ENCODE results near the gene DENND5B. TPM values are rescaled to one million over a fixed set of nuclear protein-coding genes. Genes with fewer than 3 reads are reported as not detected.

The DENND5B gene
- total and polyA plus RNA-seq, 12 donors: 5.2 to 60.8 (median 45.3) TPM

GRCh38 chr12:31488737-31489338 is 102.1 kb downstream of the DENND5B start:
- Histone ChIP-seq H3K27ac (no peak overlapping the region), H3K4me1 (peaks cover 0 to 28% (median 17%) of the 10 kb centered on the region in 9 donors), H3K9me3 (no peaks in the 10 kb centered on the region), H3K36me3 (peaks cover 0 to 28% (median 0%) of the 10 kb centered on the region in 9 donors), H3K27me3 (no peaks in the 10 kb centered on the region), H3K4me3 (no peak overlapping the region)
- DNase-seq: no peak
- ATAC-seq: no peak
- TF ChIP-seq CTCF (IDR thresholded peaks at IDR 0.05): no peak
- intact Hi-C loops (cut with DNase I): loop anchor here in 1 of 10 donors (10.0 kb wide), 1 partner anchor 86 kb away; no protein-coding TSS in a partner anchor
- WGBS, 2 donors: 78 to 80% methylated on average over 4 of the region's 4 CpGs

- Histone ChIP-seq H3K36me3 (peaks cover 0 to 28% (median 0%) of the 10 kb centered on the region in 9 donors), H3K9me3 (no peaks in the 10 kb centered on the region), H3K27ac (peak overlapping the region in 1 of 10 donors; percentile 29), H3K4me1 (peaks cover 0 to 20% (median 0%) of the 10 kb centered on the region in 9 donors), H3K27me3 (no peaks in the 10 kb centered on the region), H3K4me3 (no peak overlapping the region)
- ATAC-seq (peak in 7 of 8 donors; percentile 45 to 78 (median 65)), DNase-seq (no peak)
- intact Hi-C loops (cut with DNase I): loop anchor here in 1 of 10 donors (10.0 kb wide), 1 partner anchor 89 kb away; no protein-coding TSS in a partner anchor
- no peak for TF ChIP-seq CTCF (IDR thresholded peaks at IDR 0.05)
Measured at GRCh38 chr12:31485571-31485970, 105.4 kb downstream of the DENND5B start.

- DNase-seq: no peak
- H3K9me3 ChIP-seq: no peaks in the 10 kb centered on the region
- 86 to 87% methylated on average over 3 of the region's 3 CpGs for WGBS, 2 donors
- H3K27ac ChIP-seq: no peak overlapping the region
- H3K4me3 ChIP-seq: no peak overlapping the region
- no peak for TF ChIP-seq CTCF (IDR thresholded peaks at IDR 0.05)
- peaks cover 0 to 32% (median 0%) of the 10 kb centered on the region in 9 donors for H3K36me3 ChIP-seq
- ATAC-seq: peak in 1 of 8 donors; percentile 50
- peaks cover 0 to 37% (median 7%) of the 10 kb centered on the region in 9 donors for H3K4me1 ChIP-seq
- H3K27me3 ChIP-seq: no peaks in the 10 kb centered on the region
- intact Hi-C loops (cut with DNase I): loop anchor here in 1 of 10 donors (10.0 kb wide), 1 partner anchor 92 kb away; no protein-coding TSS in a partner anchor
Measured at GRCh38 chr12:31482816-31483215, 108.1 kb downstream of the DENND5B start.

GRCh38 chr12:31481415-31481814 is 109.5 kb downstream of the DENND5B start:
- Histone ChIP-seq H3K36me3 (peaks cover 0 to 28% (median 0%) of the 10 kb centered on the region in 9 donors), H3K27me3 (no peaks in the 10 kb centered on the region), H3K9me3 (no peaks in the 10 kb centered on the region), H3K4me1 (peaks cover 0 to 39% (median 8%) of the 10 kb centered on the region in 9 donors), H3K27ac (no peak overlapping the region), H3K4me3 (no peak overlapping the region)
- WGBS, 2 donors: 56 to 58% methylated on average over 3 of the region's 3 CpGs
- no peak for DNase-seq
- TF ChIP-seq CTCF (IDR thresholded peaks at IDR 0.05): no peak
- ATAC-seq: no peak
- intact Hi-C loops (cut with DNase I): loop anchor here in 1 of 10 donors (10.0 kb wide), 1 partner anchor 93 kb away; no protein-coding TSS in a partner anchor

Data from heart right ventricle (tissue), 16 donors.